OCI-LY1 (cell line): ENCODE results near the gene TNRC6C.

ENCODE experiments used
- H2AFZ ChIP-seq: fragments of 200-600 bp; sonication (generic), shearing (Covaris generic); 2 replicates; pipeline ENCODE4 v1.6.0; 2014; ENCODE audit warnings: antibody characterized with exemption, mild to moderate bottlenecking, low read length
- H3F3A ChIP-seq: fragments of 200-600 bp; sonication (generic), shearing (Covaris generic); 2 replicates; pipeline ENCODE4 v1.6.0; 2014; ENCODE audit warnings: mild to moderate bottlenecking, antibody characterized with exemption, low read length, moderate library complexity; ENCODE audit not compliant: insufficient read depth
- H3K27ac ChIP-seq: fragments of 200-600 bp; sonication (generic); 2 replicates; pipeline ENCODE4 v1.5.1; 2014; ENCODE audit warnings: low read length, mixed run types, mild to moderate bottlenecking, low read depth; ENCODE audit not compliant: poor library complexity, severe bottlenecking
- H3K27me3 ChIP-seq: fragments of 200-600 bp; sonication (generic); 2 replicates; pipeline ENCODE4 v1.6.0; 2014; ENCODE audit warnings: antibody characterized with exemption, mild to moderate bottlenecking, low read length, moderate library complexity; ENCODE audit not compliant: insufficient read depth
- H3K36me3 ChIP-seq: fragments of 200-600 bp; sonication (generic); 2 replicates; pipeline ENCODE4 v1.6.1; 2014; ENCODE audit warnings: mild to moderate bottlenecking, antibody characterized with exemption, low read length, moderate library complexity, mixed read lengths; ENCODE audit not compliant: insufficient read depth
- H3K4me1 ChIP-seq: fragments of 200-600 bp; sonication (generic); 2 replicates; pipeline ENCODE4 v1.5.1; 2014; ENCODE audit warnings: mild to moderate bottlenecking, low read length, moderate library complexity; ENCODE audit not compliant: insufficient read depth, severe bottlenecking
- H3K4me2 ChIP-seq: fragments of 200-600 bp; sonication (generic), shearing (Covaris generic); 2 replicates; pipeline ENCODE4 v1.6.1; 2014; ENCODE audit warnings: low read length
- H3K4me3 ChIP-seq: fragments of 200-600 bp; sonication (generic); 2 replicates; pipeline ENCODE4 v1.5.1; 2014; ENCODE audit warnings: low read length, low read depth, mild to moderate bottlenecking, mixed read lengths; ENCODE audit not compliant: poor library complexity, severe bottlenecking
- H3K79me2 ChIP-seq: fragments of 200-600 bp; shearing (Covaris generic); 2 replicates; pipeline ENCODE4 v1.6.1; 2016; ENCODE audit warnings: mixed run types, low read length, mixed read lengths; ENCODE audit not compliant: insufficient read depth
- H3K9ac ChIP-seq: fragments of 200-600 bp; sonication (generic), shearing (Covaris generic); 2 replicates; pipeline ENCODE4 v1.6.1; 2014; ENCODE audit warnings: mild to moderate bottlenecking, low read length, mixed read lengths
- H3K9me2 ChIP-seq: fragments of 200-600 bp; sonication (generic), shearing (Covaris generic); 2 replicates; pipeline ENCODE4 v1.6.1; 2014; ENCODE audit warnings: low read depth, mild to moderate bottlenecking, low read length, mixed read lengths
- H3K9me3 ChIP-seq: fragments of 200-600 bp; shearing (Covaris generic); 2 replicates; pipeline ENCODE4 v1.6.1; 2014; ENCODE audit warnings: low read length, mixed read lengths
- H4K20me1 ChIP-seq: fragments of 200-600 bp; sonication (generic), shearing (Covaris generic); 2 replicates; pipeline ENCODE4 v1.6.0; 2016; ENCODE audit warnings: mild to moderate bottlenecking, low read length; ENCODE audit not compliant: insufficient read depth
- EZH2 ChIP-seq: fragments of 200-600 bp; sonication (generic), shearing (Covaris generic); IDR thresholded peaks from 2 replicates; pipeline ENCODE4 v1.8.0; 2017; ENCODE audit warnings: borderline replicate concordance, mixed run types, mild to moderate bottlenecking, antibody characterized with exemption, low read length, moderate library complexity, mixed read lengths
- TF ChIP-seq, protein P1 (sequence below): fragments of 200-600 bp; sonication (generic), shearing (Covaris generic); IDR thresholded peaks from 2 replicates; pipeline ENCODE4 v1.5.1; 2017; ENCODE audit warnings: mild to moderate bottlenecking, antibody characterized with exemption, low read length, moderate library complexity, mixed read lengths

TNRC6C gene

DNA sequence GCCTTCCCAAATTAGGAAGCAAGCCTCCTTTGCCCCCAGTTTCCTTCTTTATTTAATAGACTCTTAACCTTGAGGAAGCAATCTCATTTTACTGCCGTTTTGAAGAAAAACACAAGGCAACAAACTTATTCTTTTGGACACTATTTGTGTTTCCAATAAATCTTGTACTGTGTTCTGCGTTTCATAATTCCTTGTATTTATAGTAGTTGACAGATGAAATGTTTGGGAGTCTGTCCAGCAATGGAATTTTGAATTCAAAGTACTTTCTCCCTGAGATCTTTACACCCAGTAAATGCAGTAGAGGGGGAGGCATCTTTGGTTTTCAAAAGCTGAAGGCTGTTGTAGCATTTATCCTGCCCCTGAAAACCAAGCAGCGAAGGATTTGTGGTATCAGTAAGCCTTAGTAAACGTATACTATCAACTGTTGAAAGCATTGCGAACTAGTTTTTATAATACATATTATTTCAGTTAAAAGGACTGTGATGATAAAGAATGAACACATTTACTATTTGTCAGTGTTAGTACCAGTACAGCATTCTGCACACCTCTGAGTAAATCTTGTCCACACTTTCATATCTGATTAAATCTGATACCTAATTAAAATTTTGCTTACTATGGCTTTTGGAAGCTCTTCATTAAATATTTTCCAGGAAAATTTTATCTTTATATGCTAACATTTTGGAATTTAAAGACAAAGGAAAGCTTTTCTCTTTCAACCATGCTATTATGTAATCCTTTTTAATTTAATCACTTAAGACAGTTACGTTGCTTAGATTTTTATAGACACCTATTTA is 83.1 kb downstream of the TNRC6C start:
- H3K9ac ChIP-seq = peak overlapping the region; percentile 65; the same call in 1 of the 2 replicates
- no peaks in the 10 kb centered on the region for H3K36me3 ChIP-seq
- H3K27me3 ChIP-seq = no peaks in the 10 kb centered on the region
- no peaks in the 10 kb centered on the region for H3K79me2 ChIP-seq
- H4K20me1 ChIP-seq = no peaks in the 10 kb centered on the region
- H3K4me2 ChIP-seq = peak overlapping the region; percentile 96
- TF ChIP-seq EZH2 = no peak
- TF ChIP-seq, protein P1, sequence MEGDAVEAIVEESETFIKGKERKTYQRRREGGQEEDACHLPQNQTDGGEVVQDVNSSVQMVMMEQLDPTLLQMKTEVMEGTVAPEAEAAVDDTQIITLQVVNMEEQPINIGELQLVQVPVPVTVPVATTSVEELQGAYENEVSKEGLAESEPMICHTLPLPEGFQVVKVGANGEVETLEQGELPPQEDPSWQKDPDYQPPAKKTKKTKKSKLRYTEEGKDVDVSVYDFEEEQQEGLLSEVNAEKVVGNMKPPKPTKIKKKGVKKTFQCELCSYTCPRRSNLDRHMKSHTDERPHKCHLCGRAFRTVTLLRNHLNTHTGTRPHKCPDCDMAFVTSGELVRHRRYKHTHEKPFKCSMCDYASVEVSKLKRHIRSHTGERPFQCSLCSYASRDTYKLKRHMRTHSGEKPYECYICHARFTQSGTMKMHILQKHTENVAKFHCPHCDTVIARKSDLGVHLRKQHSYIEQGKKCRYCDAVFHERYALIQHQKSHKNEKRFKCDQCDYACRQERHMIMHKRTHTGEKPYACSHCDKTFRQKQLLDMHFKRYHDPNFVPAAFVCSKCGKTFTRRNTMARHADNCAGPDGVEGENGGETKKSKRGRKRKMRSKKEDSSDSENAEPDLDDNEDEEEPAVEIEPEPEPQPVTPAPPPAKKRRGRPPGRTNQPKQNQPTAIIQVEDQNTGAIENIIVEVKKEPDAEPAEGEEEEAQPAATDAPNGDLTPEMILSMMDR = no peak
- peak overlapping the region; percentile 63 for H3K4me3 ChIP-seq
- H3K27ac ChIP-seq = no peak overlapping the region
- H3K9me2 ChIP-seq = no peaks in the 10 kb centered on the region
- peaks cover 17% of the 10 kb centered on the region for H3K4me1 ChIP-seq
- H3K9me3 ChIP-seq = no peaks in the 10 kb centered on the region
- H3F3A ChIP-seq = no peaks in the 10 kb centered on the region
- H2AFZ ChIP-seq = peak overlapping the region; percentile 20; the same call in 1 of the 2 replicates

DNA sequence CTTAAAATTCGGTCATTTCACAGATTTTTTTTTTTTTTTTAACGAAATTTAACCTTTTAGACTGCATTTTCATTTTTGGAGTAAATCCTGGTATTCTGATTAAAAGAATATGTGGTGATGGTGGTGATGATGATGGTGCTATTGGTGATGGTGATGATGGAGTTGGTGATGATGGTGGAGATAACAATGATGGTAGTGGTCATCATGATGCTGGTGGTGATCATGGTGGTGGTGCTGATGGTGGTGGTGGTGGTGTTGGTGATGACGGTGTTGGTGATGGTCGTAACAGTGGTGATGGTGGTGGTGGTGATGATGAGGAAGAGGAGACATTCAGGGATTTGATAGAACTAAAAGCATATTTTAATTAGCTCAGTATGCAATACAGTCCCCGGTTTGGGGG is 84.0 kb downstream of the TNRC6C start:
- Histone ChIP-seq H3K4me2 (no peak overlapping the region), H4K20me1 (no peaks in the 10 kb centered on the region)

DNA sequence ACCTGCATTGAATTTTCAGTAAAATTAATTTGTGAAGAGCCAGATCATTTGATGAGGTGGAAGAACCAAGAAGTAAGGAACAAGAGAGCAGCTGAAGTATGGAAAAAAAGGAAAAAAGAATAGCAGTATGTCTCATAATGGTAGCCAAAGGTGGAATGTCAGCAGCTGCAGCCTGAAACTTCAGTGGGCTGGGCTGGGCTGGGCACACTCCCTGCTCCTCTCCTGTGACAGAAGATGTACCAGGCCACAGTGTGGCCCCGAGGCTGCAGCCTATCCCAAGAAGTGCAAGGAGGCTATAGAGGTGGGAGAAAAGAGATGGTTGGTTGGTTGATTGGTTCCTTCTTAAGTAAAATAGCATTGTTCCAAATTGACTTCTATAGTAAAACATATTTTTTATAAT is 84.5 kb downstream of the TNRC6C start:
- Histone ChIP-seq H3K4me2 (no peak overlapping the region), H3K27ac (no peak overlapping the region), H3K79me2 (no peaks in the 10 kb centered on the region), H3F3A (no peaks in the 10 kb centered on the region), H3K9me2 (no peaks in the 10 kb centered on the region), H3K4me3 (no peak overlapping the region), H4K20me1 (no peaks in the 10 kb centered on the region), H3K27me3 (no peaks in the 10 kb centered on the region), H3K36me3 (no peaks in the 10 kb centered on the region), H2AFZ (no peak overlapping the region), H3K9me3 (no peaks in the 10 kb centered on the region), H3K9ac (no peak overlapping the region), H3K4me1 (peaks cover 17% of the 10 kb centered on the region)
- TF ChIP-seq EZH2 = no peak
- TF ChIP-seq, protein P1 = no peak

More for the DNA sequence above, 84.0 kb downstream of the TNRC6C start:
- Histone ChIP-seq H3K9me3 (no peaks in the 10 kb centered on the region), H3K27ac (no peak overlapping the region), H3F3A (no peaks in the 10 kb centered on the region), H3K9ac (no peak overlapping the region), H2AFZ (no peak overlapping the region), H3K27me3 (no peaks in the 10 kb centered on the region), H3K4me3 (no peak overlapping the region), H3K79me2 (no peaks in the 10 kb centered on the region), H3K36me3 (no peaks in the 10 kb centered on the region), H3K4me1 (peaks cover 17% of the 10 kb centered on the region), H3K9me2 (no peaks in the 10 kb centered on the region)
- no peak for TF ChIP-seq EZH2
